PC-9 (cell line): Measurements from ENCODE around the gene RGS9.

Source experiments
- EZH2 ChIP-seq: fragments of 200-600 bp; sonication (generic); IDR thresholded peaks from 2 replicates; pipeline ENCODE4 v1.8.0; 2017; ENCODE audit warnings: antibody characterized with exemption, low read depth
- TF ChIP-seq, protein P1 (sequence below): fragments of 200-600 bp; sonication (generic); conservative IDR thresholded peaks from 2 replicates; pipeline ENCODE4 v1.6.1; 2017; ENCODE audit warnings: mixed run types, antibody characterized with exemption, mild to moderate bottlenecking, moderate library complexity

DNA sequence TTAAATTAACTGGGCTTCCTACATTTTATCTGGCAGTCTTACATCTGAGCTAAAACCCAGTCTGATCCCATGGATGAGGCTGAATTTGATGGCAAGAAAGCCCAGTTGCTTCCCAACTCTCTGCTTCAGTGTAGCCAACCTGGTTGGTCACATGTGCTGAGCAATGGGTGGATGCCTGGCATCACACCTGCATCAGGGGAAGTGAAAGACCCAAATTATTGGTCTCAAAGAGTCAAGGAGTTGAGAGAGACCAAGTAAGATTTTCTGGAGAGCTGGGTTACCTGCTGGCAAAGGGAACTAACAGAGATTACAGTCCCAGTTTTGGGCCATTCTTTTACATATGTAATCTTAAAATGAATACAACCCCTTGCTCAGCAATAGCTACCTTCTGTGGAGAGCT is 38.8 kb downstream of the RGS9 start:
- TF ChIP-seq, protein P1, sequence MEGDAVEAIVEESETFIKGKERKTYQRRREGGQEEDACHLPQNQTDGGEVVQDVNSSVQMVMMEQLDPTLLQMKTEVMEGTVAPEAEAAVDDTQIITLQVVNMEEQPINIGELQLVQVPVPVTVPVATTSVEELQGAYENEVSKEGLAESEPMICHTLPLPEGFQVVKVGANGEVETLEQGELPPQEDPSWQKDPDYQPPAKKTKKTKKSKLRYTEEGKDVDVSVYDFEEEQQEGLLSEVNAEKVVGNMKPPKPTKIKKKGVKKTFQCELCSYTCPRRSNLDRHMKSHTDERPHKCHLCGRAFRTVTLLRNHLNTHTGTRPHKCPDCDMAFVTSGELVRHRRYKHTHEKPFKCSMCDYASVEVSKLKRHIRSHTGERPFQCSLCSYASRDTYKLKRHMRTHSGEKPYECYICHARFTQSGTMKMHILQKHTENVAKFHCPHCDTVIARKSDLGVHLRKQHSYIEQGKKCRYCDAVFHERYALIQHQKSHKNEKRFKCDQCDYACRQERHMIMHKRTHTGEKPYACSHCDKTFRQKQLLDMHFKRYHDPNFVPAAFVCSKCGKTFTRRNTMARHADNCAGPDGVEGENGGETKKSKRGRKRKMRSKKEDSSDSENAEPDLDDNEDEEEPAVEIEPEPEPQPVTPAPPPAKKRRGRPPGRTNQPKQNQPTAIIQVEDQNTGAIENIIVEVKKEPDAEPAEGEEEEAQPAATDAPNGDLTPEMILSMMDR, result no peak
- TF ChIP-seq EZH2, result no peak
